Dermis microvascular lymphatic vessel endothelial cell (primary cell): ENCODE results near the gene TRMT10C. TPM values are rescaled to one million over a fixed set of nuclear protein-coding genes. Genes with fewer than 3 reads are reported as not detected.
"Not testable (repeated sequence)": the region's sequence is repeated elsewhere in the genome, so short reads cannot be mapped to it uniquely, and the experiment has no call there.

Experiments
- DNase-seq, 2 donors: peaks; one replicate each; pipeline versions ENCODE4 v3.0.0 to v3.0.0-alpha.2; 2010; ENCODE audit warnings: low read depth in 2 of 2
- total RNA-seq: library from RNA; depleted of rRNA; stranded (reverse); fragments of >200 nt; gene quantifications from 2 replicates; pipeline ENCODE4 v1.2.1, GENCODE V29; 2014

The TRMT10C gene
- total RNA-seq, 1 donor from 2014 or later = 26.3 TPM

DNA sequence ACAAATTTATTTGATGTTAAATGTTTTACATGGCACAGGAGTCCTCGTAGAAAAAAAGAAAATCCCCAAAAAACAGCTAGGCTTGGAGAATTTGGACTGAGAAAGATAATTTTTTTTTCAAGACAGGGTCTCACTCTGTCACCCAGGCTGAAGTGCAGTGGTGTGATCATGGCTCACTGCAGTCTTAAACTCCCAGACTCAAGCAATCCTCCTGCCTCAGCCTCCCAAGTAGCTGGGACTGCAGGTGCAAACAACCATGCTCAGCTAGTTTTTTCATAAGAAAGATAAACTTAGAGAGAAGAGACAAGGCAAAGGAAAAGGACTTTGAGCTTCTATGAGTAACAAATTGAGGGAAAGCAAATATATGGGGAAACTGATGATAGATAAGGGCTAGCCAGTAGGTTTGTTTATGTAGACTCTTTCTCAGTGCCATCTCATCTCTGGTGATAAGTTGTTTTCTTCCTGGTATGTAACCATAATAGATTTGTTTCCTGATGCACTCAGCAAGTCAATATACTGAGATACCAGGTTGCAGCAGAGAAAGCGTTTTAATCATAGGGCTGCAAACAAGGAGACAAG is 13.1 kb upstream of the TRMT10C start:
- DNase-seq = no peak

DNA sequence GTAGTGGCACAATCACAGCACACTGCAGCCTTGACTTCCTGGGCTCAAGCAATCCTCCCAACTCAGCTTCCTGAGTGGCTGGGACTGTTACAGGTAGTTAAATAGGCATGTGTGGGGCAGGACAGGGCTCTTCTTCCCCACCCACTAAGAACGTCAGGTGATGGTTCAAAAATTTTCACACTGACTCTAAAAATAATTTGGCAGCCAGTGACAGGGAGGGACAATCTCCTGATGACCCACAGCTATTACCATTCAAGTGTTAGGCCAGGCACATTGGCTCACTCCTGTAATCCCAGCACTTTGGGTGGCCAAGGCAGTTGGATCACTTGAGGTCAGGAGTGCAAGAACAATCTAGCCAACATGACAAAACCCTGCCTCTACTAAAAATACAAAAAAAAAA is 12.2 kb upstream of the TRMT10C start:
- no peak for DNase-seq

DNA sequence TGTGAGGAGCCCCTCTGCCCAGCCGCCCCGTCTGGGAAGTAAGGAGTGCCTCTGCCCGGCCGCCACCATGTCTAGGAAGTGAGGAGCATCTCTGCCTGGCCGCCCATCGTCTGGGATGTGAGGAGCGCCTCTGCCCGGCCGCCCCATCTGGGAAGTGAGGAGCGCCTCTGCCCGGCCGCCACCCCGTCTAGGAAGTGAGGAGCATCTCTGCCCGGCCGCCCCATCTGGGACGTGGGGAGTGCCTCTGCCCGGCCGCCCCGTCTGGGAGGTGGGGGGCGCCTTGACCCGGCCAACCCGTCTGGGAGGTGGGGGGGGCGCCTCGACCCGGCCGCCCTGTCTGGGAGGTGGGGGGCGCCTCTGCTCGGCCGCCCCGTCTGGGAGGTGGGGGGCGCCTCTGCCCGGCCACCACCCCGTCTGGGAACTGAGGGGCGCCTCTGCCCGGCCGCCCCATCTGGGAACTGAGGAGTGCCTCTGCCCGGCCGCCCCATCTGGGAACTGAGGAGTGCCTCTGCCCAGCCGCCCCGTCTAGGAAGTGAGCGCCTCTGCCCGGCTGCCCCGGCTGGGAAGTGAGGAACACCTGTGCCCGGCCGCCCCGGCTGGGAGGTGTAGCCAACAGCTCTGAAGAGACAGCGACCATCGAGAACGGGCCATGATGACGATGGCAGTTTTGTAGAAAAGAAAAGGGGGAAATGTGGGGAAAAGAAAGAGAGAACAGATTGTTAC is 10.1 kb upstream of the TRMT10C start:
- not testable (repeated sequence) for DNase-seq

DNA sequence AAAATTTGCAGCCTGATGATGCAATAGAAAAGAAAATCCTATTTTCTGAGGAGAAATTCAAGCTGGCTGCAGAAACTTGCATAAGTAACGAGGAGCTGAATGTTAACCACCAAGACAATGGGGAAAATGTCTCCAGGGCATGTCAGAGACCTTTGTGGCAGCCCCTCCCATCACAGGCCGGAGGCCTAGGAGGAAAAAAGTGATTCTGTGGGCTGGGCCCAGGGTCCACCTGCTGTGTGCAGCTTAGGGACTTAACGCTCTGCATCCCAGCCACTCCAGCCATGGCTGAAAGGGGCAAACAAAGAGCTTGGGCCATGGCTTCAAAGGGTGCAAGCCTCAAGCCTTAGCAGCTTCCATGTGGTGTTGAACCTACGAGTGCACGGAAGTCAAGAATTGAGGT is 8.3 kb upstream of the TRMT10C start:
- not testable (repeated sequence) for DNase-seq

DNA sequence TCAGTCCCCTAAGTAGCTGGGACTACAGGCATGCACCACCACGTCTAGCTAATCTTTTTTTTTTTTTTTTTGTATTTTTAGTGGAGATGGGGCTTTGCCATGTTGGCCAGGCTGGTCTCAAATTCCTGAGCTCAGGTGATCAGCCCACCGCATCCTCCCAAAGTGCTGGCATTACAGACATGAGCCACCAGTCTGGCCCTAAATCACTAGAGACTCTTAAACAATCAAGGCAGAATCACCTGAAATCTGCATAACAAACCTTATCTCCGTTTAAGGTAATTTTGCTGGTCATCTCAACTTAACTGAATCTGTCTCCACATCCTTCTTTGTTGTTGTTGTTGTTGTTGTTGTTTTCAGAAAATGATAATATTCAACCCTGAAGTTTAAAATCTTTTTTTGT is 5.6 kb upstream of the TRMT10C start:
- DNase-seq = no peak

DNA sequence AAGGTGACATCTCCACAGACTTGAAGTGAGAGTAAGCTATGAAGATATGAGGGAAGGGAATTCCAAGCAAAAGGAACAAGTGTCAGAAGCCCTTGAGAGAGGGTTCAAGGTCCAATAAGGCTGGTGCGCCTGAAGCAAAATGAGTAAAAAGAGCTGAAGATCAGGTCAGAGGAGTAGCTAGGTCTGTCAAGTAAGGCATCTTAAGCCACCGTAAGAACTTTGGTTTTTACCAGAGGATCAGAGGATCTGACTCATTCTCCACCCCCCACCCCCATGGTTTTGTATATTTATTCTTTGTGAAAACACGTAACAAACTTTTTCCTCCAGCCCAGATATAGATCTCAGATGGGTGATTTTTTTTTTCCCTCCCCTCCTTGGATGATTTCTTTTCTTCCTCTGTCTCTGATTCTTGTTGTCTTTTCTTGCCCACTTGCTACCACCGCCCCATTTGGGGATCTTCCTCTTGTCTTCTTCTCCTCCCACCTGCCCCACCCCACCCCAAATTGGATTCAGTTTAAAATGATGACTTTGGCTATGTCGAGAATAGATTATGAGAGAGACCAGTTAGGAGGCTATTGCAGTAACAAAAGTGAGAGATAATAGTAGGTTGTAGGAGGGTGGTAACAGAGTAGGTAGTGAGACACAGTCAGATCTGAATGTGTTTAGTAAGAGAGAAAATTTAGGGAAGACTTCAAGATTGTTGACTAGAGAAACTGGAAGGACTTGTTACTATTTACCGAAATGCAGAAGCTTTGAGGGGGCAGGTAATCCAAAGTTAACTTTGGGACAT is 6.1 kb downstream of the TRMT10C start:
- DNase-seq = no peak

DNA sequence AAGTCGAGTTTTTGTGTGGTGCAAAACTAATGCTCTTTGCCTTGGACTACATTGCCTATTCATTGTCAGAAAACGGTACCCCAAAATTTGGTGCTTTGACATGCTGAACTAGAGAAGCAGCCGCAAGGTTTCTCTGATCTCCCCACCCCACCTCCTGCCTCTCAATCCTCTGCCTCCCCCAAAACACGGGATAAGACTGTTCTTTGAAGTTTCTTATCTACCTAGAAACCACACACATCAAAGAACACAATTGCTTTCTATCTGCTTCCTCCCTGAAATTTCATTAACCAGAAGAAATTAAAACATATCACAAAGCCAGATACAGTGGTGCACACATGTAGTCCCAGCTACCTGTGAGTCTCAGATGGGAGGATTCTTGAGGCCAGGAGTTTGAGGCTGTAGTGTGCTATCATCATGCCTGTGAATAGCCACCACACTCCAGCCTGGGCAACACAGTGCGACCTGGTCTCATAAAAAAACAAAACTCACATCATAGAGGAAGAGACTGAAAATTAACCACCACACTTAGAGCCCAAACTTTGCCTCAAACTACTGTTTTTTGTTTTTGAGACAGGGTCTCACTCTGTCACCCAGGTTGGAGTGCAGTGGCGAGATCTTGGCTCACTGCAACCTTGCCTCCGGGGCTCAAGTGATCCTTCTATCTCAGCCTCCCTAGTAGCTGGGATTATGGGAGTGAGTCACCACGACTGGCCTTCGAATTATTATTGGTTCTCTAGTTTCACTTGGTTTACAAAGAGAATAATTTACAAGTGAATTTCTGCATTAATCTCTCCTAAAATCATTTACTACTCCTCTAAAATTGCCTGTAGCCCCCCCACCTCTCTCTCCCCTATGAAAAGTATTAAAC is 9.6 kb downstream of the TRMT10C start:
- no peak for DNase-seq

DNA sequence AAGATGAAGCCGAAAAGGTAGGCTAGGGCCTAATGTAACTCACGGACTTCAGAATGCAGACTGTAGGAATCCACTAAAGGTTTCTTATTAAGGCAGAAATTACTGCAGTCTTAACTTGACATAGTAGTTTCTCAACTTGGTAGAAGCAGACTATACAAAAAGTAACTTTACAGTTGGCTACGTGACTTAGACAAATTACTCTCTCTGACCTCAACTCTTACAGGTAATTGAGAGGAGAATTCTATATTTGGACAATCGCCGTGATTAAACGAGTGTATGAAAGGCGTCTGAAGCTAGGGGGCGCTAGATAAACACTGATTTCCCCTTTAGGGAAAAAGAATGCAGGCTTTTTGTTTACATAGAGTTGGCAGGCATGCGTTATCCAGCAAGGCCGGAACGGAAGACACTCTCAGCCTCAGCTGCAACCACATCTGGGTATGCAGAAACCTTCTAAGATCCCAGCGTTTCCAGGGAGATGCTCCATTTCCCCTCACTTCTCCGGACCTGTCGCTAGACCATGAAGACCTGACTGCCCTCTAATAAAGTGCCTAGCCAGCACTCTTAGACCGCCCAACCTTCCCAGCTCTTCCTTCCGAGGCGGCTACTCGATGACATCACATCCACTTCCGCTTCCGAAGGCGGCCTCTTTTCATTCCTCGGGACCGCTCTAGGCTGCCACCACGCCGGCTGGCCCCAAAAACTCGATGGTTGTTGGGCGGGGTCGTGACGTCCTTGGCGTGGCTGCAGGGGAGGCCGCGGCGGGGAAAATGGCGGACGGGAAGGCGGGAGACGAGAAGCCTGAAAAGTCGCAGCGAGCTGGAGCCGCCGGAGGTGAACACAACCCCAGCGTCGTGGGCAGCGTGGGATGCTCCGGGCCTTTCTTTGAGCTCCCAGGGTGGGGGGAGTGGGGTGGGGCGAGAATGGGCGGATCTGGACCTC is 12.1 kb downstream of the TRMT10C start, which contains the start of gene PCNP:
Gene PCNP, plus strand, starts transcription at position 732 of the 939 bp plus-strand sequence. Its CDS starts 36 bp downstream, at position 768.
- peak; percentile 98 to 100 for DNase-seq

DNA sequence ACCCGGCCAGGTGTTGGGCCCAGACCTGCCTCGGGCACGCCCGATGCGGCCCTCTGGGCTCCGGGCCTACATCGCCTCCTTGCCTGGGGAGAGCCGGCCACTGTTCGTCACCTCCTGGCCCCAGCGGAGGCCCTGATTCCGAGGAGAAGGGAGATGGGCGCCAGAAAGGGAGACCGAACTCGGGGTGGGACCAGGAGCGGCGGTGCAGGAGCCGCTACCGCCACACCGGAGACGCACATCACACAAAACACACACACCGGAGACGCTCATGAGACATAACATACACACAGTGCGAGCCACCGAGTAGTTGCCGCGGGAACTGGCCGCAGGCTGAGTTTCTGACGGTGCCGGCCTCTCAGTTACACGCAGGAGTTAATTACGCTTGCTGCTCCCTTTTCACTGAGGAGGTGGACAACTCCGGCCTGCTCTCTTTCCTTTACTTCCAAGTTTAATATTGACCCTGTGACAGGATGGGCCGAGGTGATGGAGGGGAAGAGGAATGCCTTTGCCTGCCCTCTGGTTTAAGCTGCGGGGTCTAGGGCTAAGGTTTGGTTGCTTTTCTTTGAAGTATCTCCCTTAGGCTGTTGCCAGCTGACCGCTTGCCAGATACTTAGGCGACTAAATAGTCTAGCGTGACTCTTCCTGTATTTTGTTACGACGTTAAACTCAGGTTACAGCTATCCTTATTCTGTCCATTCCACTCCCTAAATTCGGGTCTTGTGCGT is 12.9 kb downstream of the TRMT10C start:
- peak in 1 of 2 donors; percentile 66 for DNase-seq

DNA sequence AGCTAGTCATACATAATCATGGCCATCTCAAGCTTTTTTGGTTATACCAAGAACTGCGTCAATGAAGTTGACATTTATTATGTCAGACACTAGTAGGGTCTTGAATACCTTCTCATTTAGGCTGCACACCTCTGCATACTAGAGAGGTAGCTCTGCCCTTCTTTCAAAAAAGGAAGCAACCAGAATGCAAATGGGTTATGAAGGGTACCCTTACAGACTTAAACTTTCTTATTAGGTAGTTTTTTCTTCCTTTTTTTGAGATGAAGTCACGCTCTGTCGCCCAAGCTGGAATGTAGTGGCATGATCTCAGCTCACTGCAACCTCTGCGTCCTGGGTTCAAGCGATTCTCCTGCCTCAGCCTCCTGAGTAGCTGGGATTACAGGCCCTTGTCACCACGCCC is 15.6 kb downstream of the TRMT10C start:
- DNase-seq = no peak

DNA sequence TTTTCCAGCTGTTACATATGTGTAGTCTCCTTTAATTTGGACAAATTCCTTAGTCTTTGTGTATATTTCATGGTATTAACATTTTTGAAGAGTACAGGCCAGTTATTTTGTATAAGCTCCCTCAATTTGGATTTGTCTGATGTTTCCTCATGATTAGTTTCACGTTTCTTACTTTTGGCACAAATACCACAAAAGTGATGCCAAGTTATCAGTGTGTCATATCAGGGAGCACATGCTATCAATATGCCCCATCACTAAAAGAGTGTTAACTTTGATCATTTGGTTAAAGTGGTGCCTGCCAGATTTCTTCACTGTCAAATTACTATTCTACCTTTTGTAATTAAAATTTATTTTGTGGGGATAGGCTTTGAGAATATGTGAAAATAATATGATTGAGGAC is 26.9 kb downstream of the TRMT10C start:
- DNase-seq = no peak

DNA sequence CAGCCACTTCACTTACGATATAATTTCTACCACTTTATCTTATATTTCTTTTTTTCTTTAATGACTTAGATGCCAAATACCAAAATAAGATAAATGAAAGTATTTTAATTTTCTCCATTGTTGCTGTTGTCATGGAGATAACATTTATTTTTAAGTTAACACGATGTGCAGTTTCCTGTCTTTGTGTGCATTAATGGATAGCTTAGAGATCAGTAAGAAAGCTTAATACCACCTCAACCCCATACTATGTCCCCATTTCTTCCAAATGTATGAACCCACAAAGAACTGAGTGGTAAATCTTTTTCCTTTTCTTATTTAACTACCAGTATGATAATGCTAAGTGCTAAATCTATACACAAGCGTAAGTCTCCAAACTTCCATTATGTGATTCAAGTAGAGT is 29.4 kb downstream of the TRMT10C start:
- peak; percentile 28 to 44 for DNase-seq

DNA sequence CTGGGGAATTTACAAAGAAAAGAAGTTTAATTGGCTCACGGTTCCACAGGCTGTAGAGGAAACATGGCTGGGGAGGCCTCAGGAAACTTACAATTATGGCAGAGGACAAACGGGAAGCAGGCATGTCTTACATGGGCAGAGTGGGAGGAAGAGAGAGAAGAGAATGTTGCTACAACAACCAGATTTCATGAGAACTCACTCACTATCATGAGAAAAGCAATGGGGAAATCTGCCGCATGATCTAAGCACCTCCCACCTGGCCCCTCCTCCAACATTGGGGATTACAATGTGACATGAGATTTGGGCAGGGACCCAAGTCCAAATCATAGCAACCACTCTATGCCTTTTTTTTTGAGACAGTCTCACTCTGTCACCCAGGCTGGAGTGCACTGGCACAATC is 41.1 kb downstream of the TRMT10C start:
- DNase-seq = no peak

DNA sequence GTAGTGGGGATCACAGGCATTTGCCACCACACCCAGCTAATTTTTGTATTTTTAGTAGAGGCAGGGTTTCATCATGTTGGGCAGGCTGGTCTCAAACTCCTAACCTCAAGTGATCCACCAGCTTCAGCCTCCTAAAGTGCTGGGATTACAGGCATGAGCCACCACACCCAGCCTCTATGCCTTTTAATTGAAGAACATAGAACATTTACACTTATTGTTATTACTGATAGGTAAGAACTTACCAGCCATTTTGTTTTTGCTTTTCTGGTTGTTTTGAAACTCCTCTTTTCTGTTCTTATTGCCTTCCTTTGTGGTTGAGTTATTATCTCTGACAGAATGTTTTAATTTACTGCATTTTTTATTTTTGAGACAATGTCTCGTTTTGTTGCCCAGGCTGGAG is 41.5 kb downstream of the TRMT10C start:
- no peak for DNase-seq

DNA sequence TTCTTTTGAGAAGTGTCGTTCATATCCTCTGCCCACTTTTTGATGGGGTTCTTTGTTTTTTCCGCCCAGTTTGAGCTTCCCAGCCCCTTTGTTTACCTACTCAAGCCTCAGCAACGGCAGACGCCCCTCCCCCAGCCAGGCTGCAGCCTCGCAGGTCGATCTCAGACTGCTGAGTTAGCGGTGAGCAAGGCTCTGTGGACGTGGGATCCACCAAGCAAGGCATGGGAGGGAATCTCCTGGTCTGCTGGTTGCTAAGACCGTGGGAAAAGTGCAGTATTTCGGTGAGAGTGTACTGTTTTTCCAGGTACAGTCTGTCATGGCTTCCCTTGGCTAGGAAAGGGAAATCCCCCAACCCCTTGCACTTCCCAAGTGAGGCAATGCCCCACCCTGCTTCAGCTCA is 43.7 kb downstream of the TRMT10C start:
- not testable (repeated sequence) for DNase-seq

DNA sequence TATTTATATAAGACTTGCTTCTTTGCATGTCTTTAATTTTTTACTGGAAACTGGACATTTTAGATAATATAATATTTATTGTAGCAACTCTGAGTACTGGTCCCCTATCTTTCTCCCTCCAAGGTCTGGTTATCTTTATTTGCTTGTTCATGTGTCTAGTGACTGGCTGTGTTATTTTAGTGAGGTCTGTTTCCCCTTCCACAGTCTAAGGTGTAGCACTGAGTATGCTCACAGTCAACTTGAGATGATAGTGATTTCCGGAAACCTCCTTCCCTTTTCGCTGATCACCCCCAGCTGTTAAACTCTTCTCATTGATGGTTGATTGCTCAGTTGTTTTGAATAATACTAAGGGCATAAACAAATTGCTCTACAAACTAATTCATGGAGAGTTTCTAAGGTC is 49.4 kb downstream of the TRMT10C start:
- DNase-seq = no peak

DNA sequence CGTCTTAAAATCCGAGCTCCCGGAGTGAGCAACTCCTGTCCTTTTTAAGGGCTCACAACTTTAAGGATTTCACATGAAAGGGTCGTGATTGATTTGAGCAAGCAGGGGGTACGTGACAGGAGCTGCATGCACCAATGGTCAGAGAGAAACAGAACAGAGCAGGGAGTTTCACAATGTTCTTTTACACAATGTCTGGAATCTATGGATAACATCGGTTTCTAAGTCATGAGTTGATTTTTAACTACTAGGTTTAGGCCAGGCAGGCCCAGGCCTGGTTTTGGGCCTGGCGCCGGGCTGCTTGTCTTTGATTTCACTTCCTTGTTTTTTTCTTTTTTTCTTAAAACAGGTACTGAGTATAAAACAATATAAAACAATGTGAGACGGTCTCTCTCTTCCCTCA is 51.3 kb downstream of the TRMT10C start:
- DNase-seq = not testable (repeated sequence)

DNA sequence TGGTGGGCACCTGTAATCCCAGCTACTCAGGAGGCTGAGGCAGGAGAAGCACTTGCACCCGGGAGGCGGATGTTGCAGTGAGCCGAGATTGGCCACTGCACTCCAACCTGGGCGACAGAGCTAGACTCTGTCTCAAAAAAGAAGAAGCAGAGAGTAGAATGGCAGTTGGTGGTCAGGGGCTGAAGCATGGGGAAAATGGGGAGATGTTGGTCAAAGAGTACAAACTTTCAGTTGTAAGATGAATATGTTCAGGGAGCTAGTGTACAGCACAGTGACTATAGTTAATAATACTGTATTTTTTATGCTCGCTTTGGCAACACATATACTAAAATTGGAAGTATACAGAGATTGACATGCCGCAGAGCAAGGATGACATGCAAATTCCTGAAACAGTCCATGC is 53.9 kb downstream of the TRMT10C start:
- no peak for DNase-seq
